ENCODE measurements around the gene OSBPL10. TPM values are rescaled to one million over a fixed set of nuclear protein-coding genes. Genes with fewer than 3 reads are reported as not detected.

OSBPL10 gene
- total RNA-seq, 1 donor from 2014 or later = 27.8 TPM

- Mint-ChIP-seq H3K27me3 (ENCODE audit: low read depth) (no peaks in the 10 kb centered on the region), H3K9me3 (no peaks in the 10 kb centered on the region), H3K4me3 (no peak overlapping the region), H3K27ac (no peak overlapping the region), H3K36me3 (peaks cover 47% of the 10 kb centered on the region), H3K4me1 (peaks cover 9% of the 10 kb centered on the region)
- TF ChIP-seq, protein P1, sequence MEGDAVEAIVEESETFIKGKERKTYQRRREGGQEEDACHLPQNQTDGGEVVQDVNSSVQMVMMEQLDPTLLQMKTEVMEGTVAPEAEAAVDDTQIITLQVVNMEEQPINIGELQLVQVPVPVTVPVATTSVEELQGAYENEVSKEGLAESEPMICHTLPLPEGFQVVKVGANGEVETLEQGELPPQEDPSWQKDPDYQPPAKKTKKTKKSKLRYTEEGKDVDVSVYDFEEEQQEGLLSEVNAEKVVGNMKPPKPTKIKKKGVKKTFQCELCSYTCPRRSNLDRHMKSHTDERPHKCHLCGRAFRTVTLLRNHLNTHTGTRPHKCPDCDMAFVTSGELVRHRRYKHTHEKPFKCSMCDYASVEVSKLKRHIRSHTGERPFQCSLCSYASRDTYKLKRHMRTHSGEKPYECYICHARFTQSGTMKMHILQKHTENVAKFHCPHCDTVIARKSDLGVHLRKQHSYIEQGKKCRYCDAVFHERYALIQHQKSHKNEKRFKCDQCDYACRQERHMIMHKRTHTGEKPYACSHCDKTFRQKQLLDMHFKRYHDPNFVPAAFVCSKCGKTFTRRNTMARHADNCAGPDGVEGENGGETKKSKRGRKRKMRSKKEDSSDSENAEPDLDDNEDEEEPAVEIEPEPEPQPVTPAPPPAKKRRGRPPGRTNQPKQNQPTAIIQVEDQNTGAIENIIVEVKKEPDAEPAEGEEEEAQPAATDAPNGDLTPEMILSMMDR (IDR thresholded peaks at IDR 0.05; ENCODE audit: unreplicated experiment) = no peak
- no peak for DNase-seq (ENCODE audit: low spot score in 2 of 2, unreplicated experiment in 2 of 2)
Observed at GRCh38 chr3:31634476-31634875, 346.6 kb downstream of the OSBPL10 start.

GRCh38 chr3:31629054-31629453 lies 352.0 kb downstream of the OSBPL10 start:
- no peaks in the 10 kb centered on the region for H3K4me1 Mint-ChIP-seq
- H3K27me3 Mint-ChIP-seq (ENCODE audit: low read depth) = no peaks in the 10 kb centered on the region
- peaks cover 57% of the 10 kb centered on the region for H3K36me3 Mint-ChIP-seq
- DNase-seq (ENCODE audit: low spot score in 2 of 2, unreplicated experiment in 2 of 2) = no peak
- no peak overlapping the region for H3K4me3 Mint-ChIP-seq
- TF ChIP-seq, protein P1 (IDR thresholded peaks at IDR 0.05; ENCODE audit: unreplicated experiment) = no peak
- H3K9me3 Mint-ChIP-seq = no peaks in the 10 kb centered on the region
- no peak overlapping the region for H3K27ac Mint-ChIP-seq

DNA sequence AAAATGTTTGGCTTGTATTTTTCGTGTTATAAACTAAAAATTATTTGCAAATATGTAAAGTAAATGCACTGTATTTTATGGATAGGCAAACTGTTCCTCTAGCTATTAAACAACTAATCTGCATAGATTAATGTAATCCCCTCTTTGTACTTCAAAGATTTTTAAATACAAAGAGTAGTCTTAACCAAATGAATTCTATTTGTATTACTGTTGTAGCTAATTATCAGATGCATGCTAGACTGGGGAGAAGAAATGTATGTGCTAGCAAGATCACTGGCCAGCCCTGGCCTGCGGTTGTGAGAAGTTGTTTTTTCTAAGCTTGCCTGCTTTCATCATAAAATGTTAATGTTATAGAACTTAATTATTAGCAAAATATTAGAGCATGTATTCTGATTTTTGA lies 355.7 kb downstream of the OSBPL10 start:
- Mint-ChIP-seq H3K27me3 (ENCODE audit: low read depth) (no peaks in the 10 kb centered on the region), H3K9me3 (no peaks in the 10 kb centered on the region), H3K4me3 (no peak overlapping the region), H3K27ac (no peak overlapping the region), H3K4me1 (no peaks in the 10 kb centered on the region), H3K36me3 (peaks cover 55% of the 10 kb centered on the region)
- DNase-seq (ENCODE audit: low spot score in 2 of 2, unreplicated experiment in 2 of 2) = no peak
- TF ChIP-seq, protein P1 (IDR thresholded peaks at IDR 0.05; ENCODE audit: unreplicated experiment) = no peak

GRCh38 chr3:31624083-31624709 lies 356.9 kb downstream of the OSBPL10 start:
- TF ChIP-seq, protein P1 (IDR thresholded peaks at IDR 0.05; ENCODE audit: unreplicated experiment) = no peak
- H3K27ac Mint-ChIP-seq = no peak overlapping the region
- DNase-seq (ENCODE audit: low spot score in 2 of 2, unreplicated experiment in 2 of 2) = no peak
- no peaks in the 10 kb centered on the region for H3K4me1 Mint-ChIP-seq
- no peaks in the 10 kb centered on the region for H3K9me3 Mint-ChIP-seq
- H3K27me3 Mint-ChIP-seq (ENCODE audit: low read depth) = no peaks in the 10 kb centered on the region
- no peak overlapping the region for H3K4me3 Mint-ChIP-seq
- peaks cover 49% of the 10 kb centered on the region for H3K36me3 Mint-ChIP-seq

DNA sequence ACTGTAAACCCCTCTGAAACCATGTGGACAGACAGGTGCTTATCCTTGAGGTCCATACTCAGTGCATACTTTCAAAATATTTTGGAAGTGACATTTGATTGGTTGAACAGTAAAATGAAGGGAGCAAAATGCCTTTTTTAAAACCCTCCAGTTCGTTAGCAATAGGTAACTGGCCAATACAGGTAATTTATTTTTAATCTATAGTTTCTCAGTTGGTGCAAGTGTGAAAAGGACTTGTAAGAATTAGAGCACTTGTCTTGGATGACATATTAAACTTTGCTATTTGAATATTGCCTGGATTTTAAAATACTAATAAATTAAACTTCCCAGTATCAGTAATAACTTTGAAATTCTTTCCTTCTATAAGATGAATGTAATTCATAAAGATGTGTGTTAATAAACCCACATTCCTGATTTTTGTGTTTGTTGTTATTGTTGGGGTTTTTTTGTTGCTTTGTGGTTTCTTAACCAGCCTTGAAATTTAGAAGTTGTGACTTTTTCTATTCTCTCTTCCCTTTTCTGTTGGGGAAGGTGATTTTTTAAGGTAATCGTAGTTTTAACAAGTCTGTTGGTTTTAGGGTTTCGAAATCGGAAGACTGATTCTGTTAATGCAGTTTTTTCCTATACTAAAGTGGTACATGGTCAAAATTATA lies 358.3 kb downstream of the OSBPL10 start:
- Mint-ChIP-seq H3K27me3 (ENCODE audit: low read depth) (no peaks in the 10 kb centered on the region), H3K4me1 (no peaks in the 10 kb centered on the region), H3K4me3 (no peak overlapping the region), H3K9me3 (no peaks in the 10 kb centered on the region), H3K36me3 (peaks cover 47% of the 10 kb centered on the region), H3K27ac (peak overlapping the region; percentile 67)
- DNase-seq (ENCODE audit: low spot score in 2 of 2, unreplicated experiment in 2 of 2) = no peak
- TF ChIP-seq, protein P1 (IDR thresholded peaks at IDR 0.05; ENCODE audit: unreplicated experiment) = no peak

Data from mesothelial cell of epicardium (in vitro differentiated cells).